ENCODE results near the gene XPO1.

GRCh38 chr2:61535449-61535848 lies 2.7 kb downstream of the XPO1 start:
- TF ChIP-seq CTCF (IDR thresholded peaks at IDR 0.05) = no peak
- TF ChIP-seq USF1 (CRISPR knock-in tag; IDR thresholded peaks at IDR 0.05) = no peak
- no peak for TF ChIP-seq NFE2L1 (CRISPR knock-in tag; IDR thresholded peaks at IDR 0.05)
- TF ChIP-seq JUN (CRISPR knock-in tag; IDR thresholded peaks at IDR 0.05) = no peak
- TF ChIP-seq SP1 (CRISPR knock-in tag; conservative IDR thresholded peaks at IDR 0.05) = no peak
- no peak for TF ChIP-seq KAT7 (CRISPR knock-in tag; IDR thresholded peaks at IDR 0.05; ENCODE audit: borderline replicate concordance)
- no peak for TF ChIP-seq PRRX2 (CRISPR knock-in tag; IDR thresholded peaks at IDR 0.05)
